Ishikawa (cell line): ENCODE results near the gene ZNF785.

Experiments used
- CEBPB ChIP-seq: IDR thresholded peaks from 2 replicates; pipeline ENCODE4 v1.6.1; 2012
- CREB1 ChIP-seq: IDR thresholded peaks from 2 replicates; pipeline ENCODE4 v1.6.1; 2012; ENCODE audit warnings: low read depth
- EGR1 ChIP-seq: IDR thresholded peaks from 2 replicates; pipeline ENCODE4 v1.6.1; 2012
- EP300 ChIP-seq: IDR thresholded peaks from 2 replicates; pipeline ENCODE4 v1.6.1; 2012; ENCODE audit warnings: borderline replicate concordance
- FOXM1 ChIP-seq: IDR thresholded peaks from 2 replicates; pipeline ENCODE4 v1.6.1; 2012; ENCODE audit warnings: low read depth, borderline replicate concordance
- MAX ChIP-seq: IDR thresholded peaks from 2 replicates; pipeline ENCODE4 v1.6.1; 2012
- NFIC ChIP-seq: IDR thresholded peaks from 2 replicates; pipeline ENCODE4 v1.6.1; 2012
- RAD21 ChIP-seq: IDR thresholded peaks from 2 replicates; pipeline ENCODE4 v1.6.1; 2012; ENCODE audit warnings: low read depth
- TAF1 ChIP-seq: IDR thresholded peaks from 2 replicates; pipeline ENCODE4 v1.6.1; 2012; ENCODE audit warnings: low read depth, mild to moderate bottlenecking
- TCF12 ChIP-seq: IDR thresholded peaks from 2 replicates; pipeline ENCODE4 v1.6.1; 2012; ENCODE audit warnings: low read depth
- TEAD4 ChIP-seq: IDR thresholded peaks from 2 replicates; pipeline ENCODE4 v1.6.1; 2012
- YY1 ChIP-seq: IDR thresholded peaks from 2 replicates; pipeline ENCODE4 v1.6.1; 2012; ENCODE audit warnings: low read depth
- ZBTB7A ChIP-seq: IDR thresholded peaks from 2 replicates; pipeline ENCODE4 v1.6.1; 2012; ENCODE audit warnings: low read depth
- TF ChIP-seq, protein P1 (sequence below): IDR thresholded peaks from 2 replicates; pipeline ENCODE4 v1.6.1; 2012; ENCODE audit warnings: low read depth, mild to moderate bottlenecking
- TF ChIP-seq, protein P2 (sequence below): IDR thresholded peaks from 2 replicates; pipeline ENCODE4 v1.6.1; 2012

Gene ZNF785

DNA sequence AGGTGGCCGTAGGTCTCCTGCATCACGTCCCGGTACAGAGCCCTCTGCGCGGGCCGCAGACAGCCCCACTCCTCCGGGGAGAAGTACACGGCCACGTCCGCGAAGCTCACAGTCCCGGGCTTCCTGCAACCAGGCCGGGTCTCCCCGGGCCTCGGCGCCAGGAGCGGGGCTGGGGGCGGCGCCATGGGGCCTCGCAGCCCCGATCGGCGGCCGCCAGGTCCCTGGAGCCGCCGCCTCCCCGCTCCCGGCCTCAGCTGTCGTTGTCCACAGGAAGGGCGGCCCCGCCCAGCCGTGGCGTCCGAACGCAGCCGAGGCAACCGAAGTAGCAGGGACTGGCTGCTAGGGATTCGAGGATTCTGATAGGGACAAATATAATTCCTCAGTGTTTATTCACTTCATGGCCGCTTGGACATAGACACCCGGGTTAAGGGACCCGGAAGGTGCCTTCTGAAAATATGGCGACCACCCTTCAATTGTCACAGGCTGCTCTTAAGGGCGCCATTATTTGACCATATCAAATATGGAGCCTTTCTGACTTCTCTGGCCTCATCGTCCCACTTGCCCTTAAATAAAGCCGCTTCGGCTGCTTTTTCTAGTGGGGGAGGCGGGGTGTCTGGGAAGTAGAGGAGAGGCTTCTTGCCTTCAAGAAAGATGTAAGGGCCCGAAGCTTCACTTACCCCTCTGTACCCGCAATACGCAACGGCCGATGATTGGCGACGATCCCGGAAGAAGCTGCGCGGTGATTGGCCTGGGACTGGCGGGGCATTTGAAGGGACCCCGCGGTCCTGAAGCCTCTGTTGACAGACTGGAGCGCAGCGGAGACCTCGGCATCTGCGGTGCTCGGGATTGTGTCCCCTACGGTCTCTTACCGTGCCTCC lies 13.8 kb downstream of the ZNF785 start, which contains the start of gene ZNF688:
TSS of gene ZNF688 (minus strand) at position 270 of the 878 bp plus-strand sequence. CDS start at position 185, 85 bp downstream.
- TF ChIP-seq TEAD4 (no peak; the same call in 1 of the 2 replicates), NFIC (no peak), ZBTB7A (peak; percentile 25; the same call in 1 of the 2 replicates), CREB1 (peak; percentile 73), CEBPB (no peak), YY1 (peak; percentile 97), FOXM1 (peak; percentile 67; the same call in 1 of the 2 replicates), TCF12 (0 out of 2 replicates have a peak, but pooled peaks have one; percentile 29), TAF1 (peak; percentile 39; the same call in 1 of the 2 replicates), RAD21 (no peak), MAX (peak; percentile 68), EP300 (no peak), EGR1 (peak; percentile 86)
- TF ChIP-seq, protein P1, sequence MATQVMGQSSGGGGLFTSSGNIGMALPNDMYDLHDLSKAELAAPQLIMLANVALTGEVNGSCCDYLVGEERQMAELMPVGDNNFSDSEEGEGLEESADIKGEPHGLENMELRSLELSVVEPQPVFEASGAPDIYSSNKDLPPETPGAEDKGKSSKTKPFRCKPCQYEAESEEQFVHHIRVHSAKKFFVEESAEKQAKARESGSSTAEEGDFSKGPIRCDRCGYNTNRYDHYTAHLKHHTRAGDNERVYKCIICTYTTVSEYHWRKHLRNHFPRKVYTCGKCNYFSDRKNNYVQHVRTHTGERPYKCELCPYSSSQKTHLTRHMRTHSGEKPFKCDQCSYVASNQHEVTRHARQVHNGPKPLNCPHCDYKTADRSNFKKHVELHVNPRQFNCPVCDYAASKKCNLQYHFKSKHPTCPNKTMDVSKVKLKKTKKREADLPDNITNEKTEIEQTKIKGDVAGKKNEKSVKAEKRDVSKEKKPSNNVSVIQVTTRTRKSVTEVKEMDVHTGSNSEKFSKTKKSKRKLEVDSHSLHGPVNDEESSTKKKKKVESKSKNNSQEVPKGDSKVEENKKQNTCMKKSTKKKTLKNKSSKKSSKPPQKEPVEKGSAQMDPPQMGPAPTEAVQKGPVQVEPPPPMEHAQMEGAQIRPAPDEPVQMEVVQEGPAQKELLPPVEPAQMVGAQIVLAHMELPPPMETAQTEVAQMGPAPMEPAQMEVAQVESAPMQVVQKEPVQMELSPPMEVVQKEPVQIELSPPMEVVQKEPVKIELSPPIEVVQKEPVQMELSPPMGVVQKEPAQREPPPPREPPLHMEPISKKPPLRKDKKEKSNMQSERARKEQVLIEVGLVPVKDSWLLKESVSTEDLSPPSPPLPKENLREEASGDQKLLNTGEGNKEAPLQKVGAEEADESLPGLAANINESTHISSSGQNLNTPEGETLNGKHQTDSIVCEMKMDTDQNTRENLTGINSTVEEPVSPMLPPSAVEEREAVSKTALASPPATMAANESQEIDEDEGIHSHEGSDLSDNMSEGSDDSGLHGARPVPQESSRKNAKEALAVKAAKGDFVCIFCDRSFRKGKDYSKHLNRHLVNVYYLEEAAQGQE: no peak
- TF ChIP-seq, protein P2, sequence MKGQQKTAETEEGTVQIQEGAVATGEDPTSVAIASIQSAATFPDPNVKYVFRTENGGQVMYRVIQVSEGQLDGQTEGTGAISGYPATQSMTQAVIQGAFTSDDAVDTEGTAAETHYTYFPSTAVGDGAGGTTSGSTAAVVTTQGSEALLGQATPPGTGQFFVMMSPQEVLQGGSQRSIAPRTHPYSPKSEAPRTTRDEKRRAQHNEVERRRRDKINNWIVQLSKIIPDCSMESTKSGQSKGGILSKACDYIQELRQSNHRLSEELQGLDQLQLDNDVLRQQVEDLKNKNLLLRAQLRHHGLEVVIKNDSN: no peak

DNA sequence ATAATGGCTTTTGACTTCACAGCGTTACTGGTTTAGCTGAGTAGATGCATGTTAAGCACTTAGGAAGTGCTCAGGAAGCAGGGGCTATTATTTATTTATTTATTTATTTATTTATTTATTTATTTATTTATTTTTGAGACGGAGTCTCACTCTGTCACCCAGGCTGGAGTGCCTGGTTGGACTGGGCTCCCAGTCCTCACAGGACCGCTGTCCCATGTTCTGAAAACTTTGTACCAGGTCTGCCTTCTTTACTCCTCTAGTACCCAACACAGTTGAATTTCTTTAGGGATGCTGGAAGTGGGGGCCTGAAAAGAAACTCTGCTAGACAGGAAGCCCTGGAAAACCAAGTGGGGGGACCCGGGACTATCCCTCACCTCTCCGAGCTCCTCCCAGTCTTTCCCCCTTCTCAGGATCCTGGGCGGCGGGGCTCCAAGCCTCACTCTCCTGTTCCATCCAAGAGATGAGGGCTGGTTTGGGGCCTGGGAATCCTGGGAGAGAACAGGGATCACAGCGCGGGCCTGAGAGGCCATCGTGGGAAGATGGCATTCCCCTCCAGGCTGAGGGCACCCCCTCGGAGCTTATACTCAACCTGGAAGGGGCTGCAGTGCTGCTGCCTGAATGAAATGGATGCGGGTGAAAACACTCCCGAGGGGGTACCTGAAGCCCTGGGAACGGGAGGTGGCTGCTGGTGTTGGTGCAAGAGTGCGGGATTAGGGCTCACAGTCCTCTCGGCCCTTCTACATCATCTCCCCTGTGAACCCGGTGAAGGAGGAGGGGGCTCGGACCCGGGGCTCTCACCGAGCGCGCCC lies 14.7 kb downstream of the ZNF785 start:
- 0 out of 2 replicates have a peak, but pooled peaks have one; percentile 6 for TF ChIP-seq MAX
- TF ChIP-seq FOXM1: no peak
- TF ChIP-seq ZBTB7A: 0 out of 2 replicates have a peak, but pooled peaks have one; percentile 21
- TF ChIP-seq, protein P1: peak; percentile 69

GRCh38 chr16:30569746-30570635 lies 15.5 kb downstream of the ZNF785 start:
- no peak for TF ChIP-seq EP300
- no peak for TF ChIP-seq TAF1
- no peak for TF ChIP-seq YY1
- TF ChIP-seq, protein P2: no peak
- no peak for TF ChIP-seq TEAD4
- TF ChIP-seq TCF12: no peak
- no peak for TF ChIP-seq CEBPB
- no peak for TF ChIP-seq EGR1
- TF ChIP-seq FOXM1: no peak
- no peak for TF ChIP-seq NFIC
- TF ChIP-seq, protein P1: no peak
- TF ChIP-seq RAD21: no peak
- no peak for TF ChIP-seq MAX
- TF ChIP-seq CREB1: no peak
- TF ChIP-seq ZBTB7A: no peak
